Trophoblast cell (in vitro differentiated cells and primary cell): Measurements from ENCODE around the gene FAM72D.
"Not testable (repeated sequence)": the region's sequence is repeated elsewhere in the genome, so short reads cannot be mapped to it uniquely, and the experiment has no call there.

Experiments
- DNase-seq, 2 donors: peaks; one replicate each; pipeline ENCODE4 v3.0.0-alpha.2; 2016
- H2AFZ ChIP-seq: 2 replicates; pipeline ENCODE4 v1.6.1; 2013; ENCODE audit warnings: low read length, moderate library complexity, mild to moderate bottlenecking; ENCODE audit not compliant: insufficient read depth, poor library complexity
- H2AK5ac ChIP-seq: 2 replicates; pipeline ENCODE4 v1.6.1; 2013; ENCODE audit warnings: mild to moderate bottlenecking, low read length
- H2BK120ac ChIP-seq: 2 replicates; pipeline ENCODE4 v1.6.1; 2013; ENCODE audit warnings: low read length, mild to moderate bottlenecking, moderate library complexity; ENCODE audit not compliant: insufficient read depth, poor library complexity
- H2BK12ac ChIP-seq: 2 replicates; pipeline ENCODE4 v1.6.1; 2013; ENCODE audit warnings: mild to moderate bottlenecking, low read length, moderate library complexity
- H2BK5ac ChIP-seq: 2 replicates; pipeline ENCODE4 v1.6.1; 2013; ENCODE audit warnings: low read length, low read depth, moderate library complexity, mild to moderate bottlenecking; ENCODE audit not compliant: poor library complexity
- H3K14ac ChIP-seq: 2 replicates; pipeline ENCODE4 v1.6.1; 2013; ENCODE audit warnings: mild to moderate bottlenecking, low read length
- H3K18ac ChIP-seq: 2 replicates; pipeline ENCODE4 v1.6.1; 2013; ENCODE audit warnings: mild to moderate bottlenecking, low read length
- H3K23ac ChIP-seq: 2 replicates; pipeline ENCODE4 v1.6.1; 2013; ENCODE audit warnings: low read length
- H3K27ac ChIP-seq: 2 replicates; pipeline ENCODE4 v1.5.1; 2013; ENCODE audit warnings: low read depth, mild to moderate bottlenecking, inconsistent platforms, low read length, moderate library complexity
- H3K27me3 ChIP-seq: 2 replicates; pipeline ENCODE4 v1.6.1; 2013; ENCODE audit warnings: inconsistent platforms, mild to moderate bottlenecking, low read length, moderate library complexity; ENCODE audit not compliant: insufficient read depth
- H3K36me3 ChIP-seq, 2 experiments: 1 replicate in 1 of 2; 2 replicates in 1 of 2; pipeline ENCODE4 v1.6.1; 2013; ENCODE audit warnings: low read length in 2 of 2, mild to moderate bottlenecking in 2 of 2, moderate library complexity in 1 of 2; ENCODE audit not compliant: insufficient read depth in 2 of 2, control insufficient read depth in 1 of 2
- H3K4ac ChIP-seq: 2 replicates; pipeline ENCODE4 v1.6.1; 2013; ENCODE audit warnings: low read depth, mild to moderate bottlenecking, low read length, moderate library complexity
- H3K4me1 ChIP-seq, 2 experiments: 1 replicate in 1 of 2; 2 replicates in 1 of 2; pipeline ENCODE4 v1.6.1; 2013; ENCODE audit warnings: low read length in 2 of 2, mild to moderate bottlenecking in 2 of 2, moderate library complexity in 1 of 2; ENCODE audit not compliant: insufficient read depth in 2 of 2, control insufficient read depth in 1 of 2
- H3K4me2 ChIP-seq: 2 replicates; pipeline ENCODE4 v1.6.1; 2013; ENCODE audit warnings: inconsistent platforms, mild to moderate bottlenecking, low read length, moderate library complexity
- H3K4me3 ChIP-seq: 2 replicates; pipeline ENCODE4 v1.5.1; 2013; ENCODE audit warnings: mild to moderate bottlenecking, low read depth, low read length, inconsistent platforms
- H3K79me1 ChIP-seq: one replicate; pipeline ENCODE4 v1.6.1; 2013; ENCODE audit warnings: low read length
- H3K79me2 ChIP-seq: 2 replicates; pipeline ENCODE4 v1.6.1; 2013; ENCODE audit warnings: low read length, mild to moderate bottlenecking; ENCODE audit not compliant: control insufficient read depth, insufficient read depth, poor library complexity
- H3K9ac ChIP-seq: 2 replicates; pipeline ENCODE4 v1.6.1; 2013; ENCODE audit warnings: mild to moderate bottlenecking, low read length
- H3K9me3 ChIP-seq: 2 replicates; pipeline ENCODE4 v1.6.1; 2013; ENCODE audit warnings: low read depth, mild to moderate bottlenecking, control low read depth, inconsistent platforms, low read length; ENCODE audit not compliant: insufficient read depth
- H4K12ac ChIP-seq: 2 replicates; pipeline ENCODE4 v1.6.1; 2013; ENCODE audit warnings: low read depth, mild to moderate bottlenecking, low read length, moderate library complexity
- H4K8ac ChIP-seq: 2 replicates; pipeline ENCODE4 v1.6.1; 2013; ENCODE audit warnings: low read depth, mild to moderate bottlenecking, low read length, moderate library complexity
- H4K91ac ChIP-seq: one replicate; pipeline ENCODE4 v1.6.1; 2013; ENCODE audit warnings: low read depth, mild to moderate bottlenecking, low read length, moderate library complexity
- WGBS: extraction: QIAGEN DNeasy Blood & Tissue Kit; methylation state at CpG from one replicate; pipeline ENCODE4 v1.1.7; 2013; ENCODE audit warnings: missing lambda C conversion rate; ENCODE audit not compliant: insufficient read length, insufficient coverage; ENCODE audit errors: extremely low coverage; 5-methylcytosine and 5-hydroxymethylcytosine counted together

FAM72D gene

GRCh38 chr1:145094655-145095211 lies 1.0 kb upstream of the FAM72D start:
- not testable (repeated sequence) for H2BK12ac ChIP-seq, H3K79me1 ChIP-seq, DNase-seq, H3K23ac ChIP-seq, H3K18ac ChIP-seq, H3K36me3 ChIP-seq, H3K9ac ChIP-seq, H3K4ac ChIP-seq, H2AK5ac ChIP-seq, H2BK5ac ChIP-seq, H4K8ac ChIP-seq, H3K4me2 ChIP-seq, H3K79me2 ChIP-seq, H4K91ac ChIP-seq, H3K9me3 ChIP-seq, H2AFZ ChIP-seq, H4K12ac ChIP-seq, H2BK120ac ChIP-seq, H3K14ac ChIP-seq, H3K27ac ChIP-seq, H3K27me3 ChIP-seq, H3K4me1 ChIP-seq
- H3K4me3 ChIP-seq = peak overlapping the region; percentile 69
- no CpG with 5 or more reads among the region's 46 CpGs for WGBS

- H3K9ac ChIP-seq, H3K23ac ChIP-seq, H3K4me1 ChIP-seq, H4K91ac ChIP-seq, H3K4me3 ChIP-seq, H3K9me3 ChIP-seq, H3K4ac ChIP-seq, H4K8ac ChIP-seq, H3K36me3 ChIP-seq, H2AK5ac ChIP-seq, H3K4me2 ChIP-seq, H2BK5ac ChIP-seq, H3K27ac ChIP-seq, H2BK12ac ChIP-seq, H3K18ac ChIP-seq, H3K79me1 ChIP-seq, H3K14ac ChIP-seq, H3K79me2 ChIP-seq, H2AFZ ChIP-seq, H2BK120ac ChIP-seq, H4K12ac ChIP-seq, DNase-seq, H3K27me3 ChIP-seq: not testable (repeated sequence)
- WGBS = no CpG with 5 or more reads among the region's 1 CpG
Measured at GRCh38 chr1:145101725-145102124, 6.0 kb downstream of the FAM72D start.

- H3K36me3 ChIP-seq, H4K12ac ChIP-seq, H2BK12ac ChIP-seq, H3K4ac ChIP-seq, H2BK5ac ChIP-seq, H3K4me2 ChIP-seq, H3K27me3 ChIP-seq, H3K14ac ChIP-seq, H3K27ac ChIP-seq, H4K8ac ChIP-seq, H3K18ac ChIP-seq, H2AFZ ChIP-seq, H3K4me1 ChIP-seq, DNase-seq, H2BK120ac ChIP-seq, H2AK5ac ChIP-seq, H3K4me3 ChIP-seq, H3K79me2 ChIP-seq, H3K79me1 ChIP-seq, H4K91ac ChIP-seq, H3K23ac ChIP-seq, H3K9me3 ChIP-seq, H3K9ac ChIP-seq: not testable (repeated sequence)
- WGBS = no CpG with 5 or more reads among the region's 2 CpGs
Measured at GRCh38 chr1:145103294-145103693, 7.5 kb downstream of the FAM72D start.

GRCh38 chr1:145111674-145112073 lies 15.9 kb downstream of the FAM72D start:
- not testable (repeated sequence) for H2BK12ac ChIP-seq, H3K9me3 ChIP-seq, H3K4me3 ChIP-seq, H3K23ac ChIP-seq, H3K27ac ChIP-seq, H3K36me3 ChIP-seq, H4K91ac ChIP-seq, H4K12ac ChIP-seq, H2AFZ ChIP-seq, DNase-seq, H2AK5ac ChIP-seq, H3K9ac ChIP-seq, H3K18ac ChIP-seq, H3K79me2 ChIP-seq, H4K8ac ChIP-seq, H3K79me1 ChIP-seq, H3K14ac ChIP-seq, H2BK5ac ChIP-seq, H2BK120ac ChIP-seq, H3K4me1 ChIP-seq, H3K4ac ChIP-seq, H3K27me3 ChIP-seq, H3K4me2 ChIP-seq
- no CpG with 5 or more reads among the region's 3 CpGs for WGBS
